ENCODE results near the gene FTH1.
A peak's percentile ranks its signal among the peaks of the same experiment; 100 is the strongest.

Gene FTH1

DNA sequence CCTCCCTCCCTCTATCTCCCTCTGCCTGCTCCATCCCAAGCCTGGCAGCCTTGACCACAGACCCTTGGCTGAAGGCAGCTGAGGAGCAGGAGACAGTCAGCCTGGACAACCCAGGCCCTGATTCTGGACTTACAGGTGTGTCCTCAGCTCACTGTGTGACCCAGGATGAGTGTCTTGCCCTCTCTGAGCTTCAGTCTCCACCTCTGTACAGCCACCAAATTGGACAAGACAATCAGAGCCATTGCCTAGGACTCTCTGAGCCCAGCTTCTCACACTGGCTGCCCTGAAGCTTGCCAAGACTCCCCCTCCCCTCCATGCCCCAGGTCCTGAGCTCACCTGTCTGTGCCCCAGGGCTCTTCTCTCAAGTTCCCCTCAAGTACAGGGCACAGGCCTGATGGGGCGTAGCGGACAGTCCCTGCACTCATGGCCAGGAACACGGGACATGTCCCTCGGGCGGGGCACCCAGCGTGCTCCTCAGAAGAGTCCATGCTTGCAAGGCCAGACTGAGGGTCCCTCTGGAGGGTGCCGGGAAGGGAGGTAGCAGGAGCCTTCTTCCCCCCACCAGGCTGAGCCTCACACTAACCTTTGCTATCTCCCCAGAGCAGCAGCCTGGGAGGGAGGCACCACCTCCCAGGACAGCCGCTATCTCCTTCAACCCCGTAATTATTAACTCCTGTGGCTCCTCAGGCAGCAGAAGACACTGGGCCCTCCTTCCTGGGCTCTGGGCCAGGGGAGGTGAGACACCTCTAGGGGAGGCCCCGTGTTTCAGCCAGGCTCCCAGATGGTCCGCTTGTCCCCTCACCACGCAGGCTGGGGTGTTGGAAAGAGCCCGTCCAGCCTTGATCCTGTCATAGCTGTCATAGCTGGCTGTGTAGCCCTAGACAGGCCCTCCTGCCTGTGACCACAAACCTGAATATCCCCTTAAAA lies 47.5 kb downstream of the FTH1 start:
- no peak for DNase-seq (ENCODE audit: low read depth)
- no peak overlapping the region for H3K4me3 ChIP-seq (ENCODE audit: low read depth, low read length)

DNA sequence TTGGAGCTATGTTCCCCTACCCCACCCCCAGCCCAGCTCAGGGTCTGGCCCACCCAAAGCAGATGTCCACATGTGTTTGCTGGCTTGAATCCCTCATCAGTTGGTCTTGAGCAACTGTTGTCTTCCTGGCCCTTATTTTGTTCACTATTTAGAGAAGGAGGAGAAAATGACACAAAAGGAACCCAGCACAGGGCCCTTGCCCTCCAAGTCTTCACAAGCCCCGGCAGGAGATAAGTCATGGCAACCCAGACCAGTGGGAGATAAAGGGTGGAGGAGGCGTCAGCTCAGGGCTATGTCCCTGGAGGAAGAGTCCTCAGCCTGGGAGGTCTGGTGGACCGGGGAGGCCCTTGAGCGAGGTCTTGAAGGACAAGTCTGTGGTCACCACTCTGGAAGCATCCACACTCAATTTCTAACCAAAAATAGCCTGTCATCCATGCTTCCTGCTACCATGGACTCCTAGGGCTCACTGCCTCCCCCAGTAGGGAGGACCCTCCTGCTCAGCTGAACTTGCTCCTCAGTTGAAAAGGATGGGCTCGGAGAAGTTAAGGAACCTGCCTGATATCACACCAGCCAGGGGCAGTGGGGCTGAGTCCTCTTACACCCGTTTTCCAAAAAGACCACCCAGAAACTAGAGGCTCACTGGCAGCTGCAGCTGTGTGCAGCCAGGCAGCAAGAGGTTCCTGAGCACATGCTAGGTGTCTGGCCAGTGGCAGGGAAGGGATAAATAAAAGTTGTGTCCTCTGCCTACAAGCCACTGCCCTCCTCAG lies 48.3 kb downstream of the FTH1 start:
- no peak overlapping the region for H3K4me3 ChIP-seq (ENCODE audit: low read depth, low read length)
- DNase-seq (ENCODE audit: low read depth), result no peak

DNA sequence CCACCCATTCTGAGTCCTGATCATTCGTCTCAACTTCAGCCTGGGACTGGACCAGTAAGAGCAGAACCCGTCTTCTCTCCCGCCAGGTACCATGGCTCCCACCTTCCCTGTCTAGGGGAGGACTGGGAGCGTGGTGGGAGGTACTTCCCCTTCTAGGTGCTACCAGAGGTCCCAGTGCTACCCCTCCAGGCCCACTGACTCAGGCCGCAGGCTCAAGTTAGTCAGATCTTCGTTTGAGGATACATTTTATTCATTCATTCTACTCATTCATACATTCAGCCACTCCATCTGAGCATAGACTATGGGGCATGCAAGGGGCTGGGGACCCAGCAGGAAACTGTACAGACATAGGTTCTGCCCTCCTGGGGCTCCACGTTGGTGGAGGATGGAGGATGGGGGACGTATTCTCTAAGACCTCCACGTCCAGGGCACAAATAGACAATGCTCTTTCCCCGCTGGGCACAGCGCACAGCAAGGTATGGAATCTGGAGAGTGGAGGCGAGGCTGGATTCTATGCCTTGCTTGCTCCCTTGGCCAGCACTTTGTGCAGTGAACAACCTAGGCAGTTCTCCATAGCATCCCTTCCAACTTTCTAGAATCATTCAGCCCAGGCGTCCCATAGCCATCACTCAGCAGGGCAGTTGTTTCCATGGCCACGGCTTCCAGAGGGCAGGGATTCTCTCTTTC lies 49.0 kb downstream of the FTH1 start:
- H3K4me3 ChIP-seq (ENCODE audit: low read depth, low read length), result no peak overlapping the region

DNA sequence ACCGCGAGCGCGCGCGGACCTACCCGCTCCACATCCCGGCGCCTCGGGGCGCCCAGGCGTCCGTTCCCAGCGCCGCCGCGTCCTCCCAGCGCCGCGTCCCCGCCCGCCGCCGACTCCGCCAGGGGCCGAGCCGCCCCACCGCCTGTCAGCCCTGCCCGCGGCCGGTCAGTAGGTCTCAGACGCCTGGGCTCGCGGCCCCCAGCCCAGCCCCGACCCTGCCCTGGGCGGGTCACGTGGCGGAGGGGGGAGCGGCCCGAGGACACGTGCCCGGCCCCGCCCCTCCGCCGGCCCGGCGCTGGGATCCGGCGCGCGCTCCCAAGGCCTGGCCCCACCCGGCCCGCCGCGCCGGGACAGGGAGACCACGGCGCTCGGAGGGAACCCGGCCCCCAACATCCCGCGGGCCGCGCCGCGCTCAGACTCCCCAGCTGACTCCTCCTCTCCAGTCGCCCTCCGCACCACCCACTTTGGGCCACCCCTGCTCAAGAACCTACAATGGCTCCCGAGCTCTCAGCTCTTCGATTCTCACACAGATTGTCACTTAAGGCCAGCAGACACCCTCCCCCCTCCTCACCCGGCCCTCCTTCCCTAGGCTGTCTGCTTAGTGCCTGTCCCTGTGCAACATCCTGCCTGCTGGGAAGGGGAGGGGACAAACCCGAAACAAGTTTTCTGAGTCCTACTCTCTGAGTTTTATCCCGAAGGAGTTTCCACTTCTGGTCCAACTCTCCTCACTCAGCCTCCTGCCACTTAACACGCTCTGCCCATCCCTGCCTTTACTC lies 49.9 kb downstream of the FTH1 start, which contains the start of gene RAB3IL1:
TSS of gene RAB3IL1 (minus strand) at position 233 of the 776 bp plus-strand sequence. CDS start at position 34, 199 bp downstream.
- H3K4me3 ChIP-seq (ENCODE audit: low read depth, low read length), result peak within 1 kb of the TSS; percentile 57

More for the DNA sequence above, 49.0 kb downstream of the FTH1 start:
- no peak for DNase-seq (ENCODE audit: low read depth)

DNA sequence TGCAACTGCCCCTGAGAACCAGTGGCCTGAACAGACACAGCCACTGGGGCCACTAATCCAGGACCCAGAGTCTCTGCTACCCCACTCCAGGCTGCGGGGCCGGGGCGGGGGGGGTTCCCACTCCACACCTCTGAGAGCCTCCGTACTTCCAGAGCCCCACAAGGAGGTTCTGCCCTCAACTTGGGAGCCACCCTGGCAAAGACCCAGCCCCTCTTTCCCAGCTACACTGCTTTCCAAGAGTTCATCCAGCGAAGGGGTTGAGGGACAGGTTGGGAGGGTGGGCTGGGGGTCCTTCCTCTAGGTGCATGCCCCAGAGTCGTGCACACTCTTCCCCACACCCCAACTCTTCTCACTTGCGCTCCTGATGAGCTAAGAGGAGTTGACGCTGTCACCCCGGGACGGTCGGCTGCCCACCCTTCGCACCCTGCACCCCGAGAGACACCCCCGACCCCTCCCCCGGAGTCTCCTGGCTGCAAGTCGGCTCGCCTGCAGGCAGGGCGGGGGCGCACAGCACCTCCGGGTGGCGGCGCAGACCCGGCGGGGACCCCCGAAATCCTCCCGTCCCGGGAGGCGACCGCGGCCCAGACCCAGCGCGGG lies 50.6 kb downstream of the FTH1 start:
- DNase-seq (ENCODE audit: low read depth), result no peak
- peak overlapping the region; percentile 57 for H3K4me3 ChIP-seq (ENCODE audit: low read depth, low read length)

More for the DNA sequence above, 49.9 kb downstream of the FTH1 start, which contains the start of gene RAB3IL1:
- DNase-seq (ENCODE audit: low read depth), result no peak

DNA sequence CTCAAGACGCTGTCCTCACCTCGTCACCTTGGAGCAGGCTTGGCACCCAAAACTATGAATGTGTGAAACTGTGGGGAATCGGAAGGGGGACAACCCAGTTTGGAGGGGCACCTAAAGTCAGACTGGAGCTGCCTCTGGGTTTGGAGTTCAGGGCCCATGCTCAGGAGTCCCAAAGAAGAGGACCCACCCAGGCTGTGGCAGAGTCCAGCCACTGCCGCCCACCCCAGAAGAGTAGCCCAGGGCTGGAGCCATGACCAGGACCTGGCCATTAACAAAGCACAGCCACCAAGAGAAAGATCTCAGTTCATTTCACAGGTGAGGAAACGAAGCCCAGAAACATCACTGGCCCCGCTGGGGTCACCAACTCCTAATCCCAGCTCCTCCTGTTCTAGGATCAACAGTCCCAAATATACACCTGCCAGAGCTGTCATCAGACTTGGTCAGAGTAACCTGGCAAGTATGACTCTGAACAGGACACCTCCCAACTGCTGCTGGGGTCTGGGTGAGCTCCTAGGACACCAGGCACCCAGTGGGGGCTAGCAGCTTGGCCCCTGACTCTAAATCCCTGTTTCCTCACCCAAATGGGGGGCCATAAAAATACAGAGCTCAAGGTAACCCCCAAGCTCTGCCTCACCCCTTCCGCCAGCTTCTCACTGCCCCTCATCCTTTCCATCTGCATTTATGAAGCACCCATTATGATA lies 52.8 kb downstream of the FTH1 start:
- no peak for DNase-seq (ENCODE audit: low read depth)
- H3K4me3 ChIP-seq (ENCODE audit: low read depth, low read length), result no peak overlapping the region
